A673 (cell line): ENCODE results near the gene ZNF382.

ENCODE experiments used
- CTCF ChIP-seq: fragments of 300-800, 200-600 bp; sonication (generic); conservative IDR thresholded peaks from 2 replicates; pipeline ENCODE4 v1.5.1; 2017; ENCODE audit warnings: low read depth, mild to moderate bottlenecking, antibody characterized with exemption, low read length, moderate library complexity, mixed read lengths
- EZH2 ChIP-seq: fragments of 200-600 bp; sonication (generic); IDR thresholded peaks from 2 replicates; pipeline ENCODE4 v1.6.1; 2017; ENCODE audit warnings: borderline replicate concordance, low read depth, mild to moderate bottlenecking, mixed read lengths, antibody characterized with exemption, low read length; ENCODE audit not compliant: poor library complexity, severe bottlenecking

GRCh38 chr19:36573020-36573894 lies 31.9 kb upstream of the ZNF382 start, which contains the start of gene ZNF529:
- TF ChIP-seq CTCF (no peak), EZH2 (no peak)
